22Rv1 (cell line): ENCODE measurements around the gene ATP11A.

ENCODE experiments used
- ZFX ChIP-seq: fragments of 450-650 bp; IDR thresholded peaks from 2 replicates; pipeline ENCODE4 v1.6.1; 2017; ENCODE audit warnings: antibody characterized with exemption, borderline replicate concordance
- TF ChIP-seq, protein P1 (sequence below): fragments of 450-650 bp; IDR thresholded peaks from 2 replicates; pipeline ENCODE4 v1.5.1; 2017; ENCODE audit warnings: mild to moderate bottlenecking

- TF ChIP-seq, protein P1, sequence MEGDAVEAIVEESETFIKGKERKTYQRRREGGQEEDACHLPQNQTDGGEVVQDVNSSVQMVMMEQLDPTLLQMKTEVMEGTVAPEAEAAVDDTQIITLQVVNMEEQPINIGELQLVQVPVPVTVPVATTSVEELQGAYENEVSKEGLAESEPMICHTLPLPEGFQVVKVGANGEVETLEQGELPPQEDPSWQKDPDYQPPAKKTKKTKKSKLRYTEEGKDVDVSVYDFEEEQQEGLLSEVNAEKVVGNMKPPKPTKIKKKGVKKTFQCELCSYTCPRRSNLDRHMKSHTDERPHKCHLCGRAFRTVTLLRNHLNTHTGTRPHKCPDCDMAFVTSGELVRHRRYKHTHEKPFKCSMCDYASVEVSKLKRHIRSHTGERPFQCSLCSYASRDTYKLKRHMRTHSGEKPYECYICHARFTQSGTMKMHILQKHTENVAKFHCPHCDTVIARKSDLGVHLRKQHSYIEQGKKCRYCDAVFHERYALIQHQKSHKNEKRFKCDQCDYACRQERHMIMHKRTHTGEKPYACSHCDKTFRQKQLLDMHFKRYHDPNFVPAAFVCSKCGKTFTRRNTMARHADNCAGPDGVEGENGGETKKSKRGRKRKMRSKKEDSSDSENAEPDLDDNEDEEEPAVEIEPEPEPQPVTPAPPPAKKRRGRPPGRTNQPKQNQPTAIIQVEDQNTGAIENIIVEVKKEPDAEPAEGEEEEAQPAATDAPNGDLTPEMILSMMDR, result no peak
- TF ChIP-seq ZFX, result no peak
These were observed 149.7 kb downstream of the ATP11A start for GRCh38 chr13:112839356-112840105.
